Hepatocyte (in vitro differentiated cells): ENCODE results near the gene MCAM.

Experiments used
- CTCF ChIP-seq: fragments of 200-600 bp; sonication (generic); IDR thresholded peaks from 2 replicates; pipeline ENCODE4 v1.5.1; 2016; ENCODE audit warnings: antibody characterized with exemption, mild to moderate bottlenecking; ENCODE audit not compliant: poor library complexity
- EZH2 ChIP-seq: fragments of 200-600 bp; sonication (generic); IDR thresholded peaks from 2 replicates; pipeline ENCODE4 v1.6.1; 2016; ENCODE audit warnings: antibody characterized with exemption, mild to moderate bottlenecking, borderline replicate concordance

- TF ChIP-seq CTCF (no peak), EZH2 (no peak)
Measured at GRCh38 chr11:119318240-119319135, 1.6 kb upstream of the MCAM start.
